GM18519 (cell line): ENCODE results near the gene PRKCI.
"Not testable (repeated sequence)": the region's sequence is repeated elsewhere in the genome, so short reads cannot be mapped to it uniquely, and the experiment has no call there.

ENCODE experiments used
- ATAC-seq: cut with Tn5 transposase; IDR thresholded peaks from one replicate; pipeline ENCODE4 v1.9.1; 2021; ENCODE audit warnings: mild to moderate bottlenecking, moderate library complexity; ENCODE audit not compliant: unreplicated experiment, low FRiP score

The PRKCI gene

GRCh38 chr3:170277833-170278580, 55.8 kb downstream of the PRKCI start:
- ATAC-seq: no peak

- no peak for ATAC-seq
Measured at GRCh38 chr3:170278627-170279026, 56.4 kb downstream of the PRKCI start.

GRCh38 chr3:170290194-170290593, 68.0 kb downstream of the PRKCI start:
- no peak for ATAC-seq

DNA sequence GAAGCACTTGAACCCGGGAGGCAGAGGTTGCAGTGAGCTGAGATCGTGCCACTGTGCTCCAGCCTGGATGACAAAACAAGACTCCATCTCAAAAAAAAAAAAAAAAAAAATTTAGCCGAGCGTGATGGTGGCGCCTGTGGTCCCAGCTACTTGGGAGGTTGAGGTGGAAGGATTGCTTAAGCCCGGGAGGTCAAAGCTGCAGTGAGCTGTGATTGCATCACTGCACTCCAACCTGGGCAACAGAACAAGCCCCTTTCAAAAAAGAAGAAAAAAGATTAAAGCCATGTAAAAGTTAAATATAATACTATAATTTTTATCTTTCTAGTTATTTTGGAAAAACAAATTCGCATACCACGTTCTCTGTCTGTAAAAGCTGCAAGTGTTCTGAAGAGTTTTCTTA, 73.4 kb downstream of the PRKCI start:
- no peak for ATAC-seq

DNA sequence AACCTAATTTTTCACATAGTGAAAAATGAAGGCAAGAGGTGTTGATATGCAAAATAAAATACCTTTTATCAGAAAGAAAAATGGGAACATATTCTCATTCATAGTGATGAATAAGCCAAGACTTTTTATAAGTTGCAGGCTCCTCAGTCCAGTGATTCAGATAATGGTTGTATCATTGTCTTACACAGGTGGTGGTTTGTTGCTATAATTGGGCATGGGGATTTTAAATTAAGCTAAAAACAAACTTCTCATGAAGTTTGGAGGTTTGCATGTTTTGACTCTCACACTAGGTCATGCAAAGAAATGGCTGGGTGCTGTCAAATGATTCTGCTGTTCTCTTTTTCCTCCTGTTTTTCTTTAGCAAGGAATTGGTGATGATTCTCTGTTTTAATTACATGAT, 74.5 kb downstream of the PRKCI start:
- no peak for ATAC-seq

DNA sequence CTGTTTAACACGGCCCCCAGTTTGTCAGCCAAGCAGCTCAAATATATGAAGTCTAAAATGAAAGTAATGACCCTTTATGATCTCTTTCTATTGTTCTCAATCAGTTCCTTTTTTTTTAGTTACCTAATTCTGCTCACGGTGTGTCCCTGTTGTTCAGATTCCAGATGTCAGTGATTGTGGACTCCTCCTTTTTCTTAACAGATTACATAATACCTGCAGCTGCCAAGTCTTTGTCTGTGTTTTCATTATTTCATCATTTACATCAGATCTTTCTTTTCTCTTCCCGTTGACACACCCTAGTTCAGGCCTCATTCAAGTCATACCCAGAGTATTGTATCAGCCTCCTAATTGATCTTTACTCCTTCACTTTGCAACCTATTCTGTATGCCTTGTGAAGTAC, 79.2 kb downstream of the PRKCI start:
- no peak for ATAC-seq

GRCh38 chr3:170302008-170302407, 79.8 kb downstream of the PRKCI start:
- no peak for ATAC-seq

GRCh38 chr3:170306015-170306414, 83.8 kb downstream of the PRKCI start:
- no peak for ATAC-seq

GRCh38 chr3:170307671-170308405, 85.6 kb downstream of the PRKCI start:
- no peak for ATAC-seq

DNA sequence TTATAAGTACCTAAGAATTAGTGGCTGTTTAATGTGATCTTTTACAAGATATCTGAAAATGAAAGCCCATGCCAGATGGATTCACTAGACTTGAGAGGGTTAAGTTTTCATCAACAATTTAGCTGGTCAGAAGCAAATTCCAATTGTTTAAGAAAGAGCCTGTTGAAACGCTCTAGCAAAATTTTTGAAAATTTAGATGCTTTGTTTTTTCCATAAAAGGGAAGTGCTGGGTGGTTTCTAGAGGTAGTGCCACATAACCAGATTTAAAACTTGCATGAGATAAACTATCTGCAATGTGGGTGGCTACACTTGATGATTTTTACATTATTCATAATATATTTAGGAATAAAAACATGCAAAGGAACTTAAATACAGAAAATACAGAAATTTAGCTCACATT, 86.8 kb downstream of the PRKCI start:
- ATAC-seq: no peak

DNA sequence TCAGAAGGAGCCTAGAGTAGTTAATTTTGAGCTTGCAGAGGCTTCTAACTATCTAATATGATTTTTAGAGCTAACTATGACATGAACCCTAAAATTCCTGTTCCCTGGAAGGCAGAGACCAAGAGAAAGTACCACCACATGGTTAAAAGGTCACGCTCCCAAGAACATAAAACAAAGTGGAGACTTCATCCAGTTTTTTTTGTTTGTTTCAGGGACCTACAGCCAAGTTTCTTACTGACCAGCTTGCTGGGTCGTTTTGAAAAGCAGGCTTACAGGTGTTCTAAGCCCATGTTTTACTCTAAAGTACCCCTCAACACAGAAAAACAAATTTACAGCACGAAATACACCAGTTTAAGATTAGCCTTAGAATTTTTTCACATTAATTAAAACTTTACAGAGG, 95.7 kb downstream of the PRKCI start:
- no peak for ATAC-seq

GRCh38 chr3:170320461-170321121, 98.4 kb downstream of the PRKCI start:
- ATAC-seq: no peak

- no peak for ATAC-seq
Measured at GRCh38 chr3:170321321-170322034, 99.3 kb downstream of the PRKCI start.

- no peak for ATAC-seq
Measured at GRCh38 chr3:170322566-170323269, 100.5 kb downstream of the PRKCI start.

GRCh38 chr3:170323331-170323730, 101.1 kb downstream of the PRKCI start:
- no peak for ATAC-seq

DNA sequence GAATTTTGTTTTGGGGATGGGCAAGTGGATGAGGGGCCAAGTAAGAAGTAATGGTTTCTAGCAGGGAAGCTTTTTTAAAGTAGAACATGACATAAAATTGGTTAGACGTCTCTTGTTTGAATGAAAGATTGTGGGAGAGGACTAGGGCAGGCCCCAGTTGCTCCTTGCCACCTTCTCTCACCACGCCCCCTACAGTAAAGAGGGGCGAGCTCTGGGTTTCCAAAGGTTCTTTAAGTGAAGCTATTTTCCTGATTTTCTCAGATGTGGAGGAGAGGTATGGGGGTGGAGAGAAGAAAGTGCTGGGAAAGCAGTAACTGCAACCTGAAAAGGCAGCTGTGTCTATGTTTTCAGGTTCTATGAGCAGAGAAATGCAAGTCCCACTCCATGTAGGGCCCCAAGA, 102.7 kb downstream of the PRKCI start:
- ATAC-seq: no peak

- no peak for ATAC-seq
Measured at GRCh38 chr3:170327040-170327808, 105.0 kb downstream of the PRKCI start.

GRCh38 chr3:170327868-170328548, 105.8 kb downstream of the PRKCI start:
- not testable (repeated sequence) for ATAC-seq

DNA sequence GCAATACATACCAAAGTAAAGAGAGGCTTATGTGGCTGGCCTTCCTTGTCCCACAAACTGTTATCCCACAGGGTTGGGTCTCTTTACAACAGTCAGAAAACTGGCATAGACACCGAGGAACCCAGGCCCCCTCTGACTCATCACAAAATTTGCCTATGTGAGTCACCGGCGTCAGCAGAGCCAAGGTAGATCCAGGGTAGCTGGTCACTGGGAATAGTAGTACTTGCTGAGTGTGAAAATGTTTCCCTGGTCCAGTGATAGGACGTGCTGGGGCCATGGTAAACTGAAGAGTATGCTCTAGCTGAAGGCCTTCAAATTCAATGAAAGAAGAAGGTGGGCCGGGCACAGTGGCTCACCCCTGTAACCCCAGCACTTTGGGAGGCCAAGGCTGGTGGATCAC, 108.1 kb downstream of the PRKCI start:
- no peak for ATAC-seq
